Mucosa of descending colon (tissue), 3 donors: Measurements from ENCODE around the gene ACACA. TPM values are rescaled to one million over a fixed set of nuclear protein-coding genes. Genes with fewer than 3 reads are reported as not detected.

Source experiments
- ATAC-seq: fragments of 200-7000 bp; cut with Tn5 transposase; one replicate; pipeline ENCODE4 v1.9.1; 2020; ENCODE audit warnings: mild to moderate bottlenecking, moderate library complexity
- DNase-seq, 3 donors: peaks; one replicate each; pipeline ENCODE4 v3.0.0-alpha.2; 2020
- H3K36me3 ChIP-seq: fragments of 200-600 bp; one replicate; pipeline ENCODE4 v1.8.0; 2021; ENCODE audit warnings: low read depth, mild to moderate bottlenecking
- H3K4me1 ChIP-seq: fragments of 200-600 bp; one replicate; pipeline ENCODE4 v1.8.0; 2021; ENCODE audit warnings: low read depth, mild to moderate bottlenecking
- H3K4me3 ChIP-seq: fragments of 200-600 bp; one replicate; pipeline ENCODE4 v1.8.0; 2021; ENCODE audit warnings: mild to moderate bottlenecking
- H3K9me3 ChIP-seq: fragments of 200-600 bp; one replicate; pipeline ENCODE4 v1.8.0; 2021; ENCODE audit warnings: mild to moderate bottlenecking
- intact Hi-C, 2 donors: fragments of 100-400 bp; cut with DNase I in 1 of 2; cut with micrococcal nuclease in 1 of 2; formaldehyde crosslinking; loops; one replicate each; pipeline versions ENCODE4 v1.11.0 to v1.11.1; 2022; cut with DNase I, micrococcal nuclease
- total RNA-seq, 3 donors: library from RNA; stranded (reverse); fragmentation: NEBNext Ultra II Directional in 2 of 3; extraction: Animal tissue kit (Norgen Biotek cat#: 25700) in 2 of 3; gene quantifications; one replicate each; pipeline versions ENCODE4 v1.2.1 to v1.2.4, GENCODE V29; 2021 to 2023
- TF ChIP-seq, protein P1 (sequence below): fragments of 200-600 bp; IDR thresholded peaks from one replicate; pipeline ENCODE4 v1.8.0; 2022; ENCODE audit warnings: antibody characterized with exemption, mild to moderate bottlenecking
- donor health status: DM: no; HTN: no; CAD: no; lungs with moderate emphysema.
- donor health status: DM: no; HTN: no; CAD: no.
- donor health status: DM: no; HTN: yes; CAD: no.

Gene ACACA
- total RNA-seq, 3 donors from 2014 or later, result 58.5 to 64.1 (median 60.3) TPM

DNA sequence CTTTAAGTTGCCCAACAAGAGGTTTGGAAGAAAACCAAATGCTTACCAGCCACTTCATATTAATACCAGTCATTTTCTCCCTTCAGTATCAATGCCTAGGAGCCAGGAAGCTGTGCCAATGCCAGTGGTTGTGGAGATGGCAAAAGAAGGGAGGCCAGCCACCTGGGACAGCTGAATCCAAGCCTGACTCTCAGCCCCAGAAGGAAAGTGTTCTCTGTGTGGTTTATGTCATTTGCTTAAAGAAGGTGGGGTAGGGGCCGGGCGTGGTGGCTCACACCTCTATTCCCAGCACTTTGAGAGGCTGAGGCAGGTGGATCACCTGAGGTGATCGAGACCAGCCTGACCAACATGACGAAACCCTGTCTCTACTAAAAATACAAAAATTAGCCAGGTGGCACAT is 17.5 kb downstream of the ACACA start:
- TF ChIP-seq, protein P1, sequence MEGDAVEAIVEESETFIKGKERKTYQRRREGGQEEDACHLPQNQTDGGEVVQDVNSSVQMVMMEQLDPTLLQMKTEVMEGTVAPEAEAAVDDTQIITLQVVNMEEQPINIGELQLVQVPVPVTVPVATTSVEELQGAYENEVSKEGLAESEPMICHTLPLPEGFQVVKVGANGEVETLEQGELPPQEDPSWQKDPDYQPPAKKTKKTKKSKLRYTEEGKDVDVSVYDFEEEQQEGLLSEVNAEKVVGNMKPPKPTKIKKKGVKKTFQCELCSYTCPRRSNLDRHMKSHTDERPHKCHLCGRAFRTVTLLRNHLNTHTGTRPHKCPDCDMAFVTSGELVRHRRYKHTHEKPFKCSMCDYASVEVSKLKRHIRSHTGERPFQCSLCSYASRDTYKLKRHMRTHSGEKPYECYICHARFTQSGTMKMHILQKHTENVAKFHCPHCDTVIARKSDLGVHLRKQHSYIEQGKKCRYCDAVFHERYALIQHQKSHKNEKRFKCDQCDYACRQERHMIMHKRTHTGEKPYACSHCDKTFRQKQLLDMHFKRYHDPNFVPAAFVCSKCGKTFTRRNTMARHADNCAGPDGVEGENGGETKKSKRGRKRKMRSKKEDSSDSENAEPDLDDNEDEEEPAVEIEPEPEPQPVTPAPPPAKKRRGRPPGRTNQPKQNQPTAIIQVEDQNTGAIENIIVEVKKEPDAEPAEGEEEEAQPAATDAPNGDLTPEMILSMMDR, result no peak
- peak; percentile 68 for ATAC-seq

GRCh38 chr17:37388266-37388665 is 18.4 kb downstream of the ACACA start:
- TF ChIP-seq, protein P1, result no peak
- intact Hi-C loops, result no loop called here
- DNase-seq (no peak), ATAC-seq (no peak)
- Histone ChIP-seq H3K4me1 (peaks cover 18% of the 10 kb centered on the region), H3K4me3 (no peak overlapping the region), H3K9me3 (no peaks in the 10 kb centered on the region), H3K36me3 (no peaks in the 10 kb centered on the region)

More for the DNA sequence above, 17.5 kb downstream of the ACACA start:
- intact Hi-C loops, result no loop called here
- Histone ChIP-seq H3K9me3 (no peaks in the 10 kb centered on the region), H3K36me3 (no peaks in the 10 kb centered on the region), H3K4me3 (no peak overlapping the region), H3K4me1 (peaks cover 18% of the 10 kb centered on the region)
- peak in 1 of 3 donors; percentile 21 for DNase-seq

- peaks cover 15% of the 10 kb centered on the region for H3K4me1 ChIP-seq
- intact Hi-C loops, result no loop called here
Measured at GRCh38 chr17:37386462-37386861, 20.2 kb downstream of the ACACA start.

GRCh38 chr17:37385474-37385990 is 21.1 kb downstream of the ACACA start:
- Histone ChIP-seq H3K4me3 (no peak overlapping the region), H3K9me3 (no peaks in the 10 kb centered on the region), H3K36me3 (no peaks in the 10 kb centered on the region), H3K4me1 (peaks cover 15% of the 10 kb centered on the region)
- ATAC-seq (peak; percentile 89), DNase-seq (no peak)
- intact Hi-C loops, result no loop called here
- TF ChIP-seq, protein P1, result no peak

More at GRCh38 chr17:37386462-37386861, 20.2 kb downstream of the ACACA start:
- no peaks in the 10 kb centered on the region for H3K36me3 ChIP-seq
- no peaks in the 10 kb centered on the region for H3K9me3 ChIP-seq
- DNase-seq, result no peak
- ATAC-seq, result no peak
- no peak overlapping the region for H3K4me3 ChIP-seq
- TF ChIP-seq, protein P1, result no peak

- Histone ChIP-seq H3K4me3 (no peak overlapping the region), H3K9me3 (no peaks in the 10 kb centered on the region), H3K4me1 (peaks cover 15% of the 10 kb centered on the region), H3K36me3 (no peaks in the 10 kb centered on the region)
- no peak for ATAC-seq
- no peak for DNase-seq
- intact Hi-C loops, result no loop called here
- TF ChIP-seq, protein P1, result no peak
Measured at GRCh38 chr17:37384560-37385149, 22.0 kb downstream of the ACACA start.
